GM20000 (cell line): ENCODE measurements around the gene CDC25C.

Source experiments
- DNase-seq: peaks from one replicate; pipeline ENCODE4 v3.0.0; 2012; ENCODE audit warnings: low spot score
- TF ChIP-seq, protein P1 (sequence below): IDR thresholded peaks from 2 replicates; pipeline ENCODE4 v1.5.1; 2012; ENCODE audit warnings: mild to moderate bottlenecking, control low read depth; ENCODE audit errors: extremely low read depth, missing control alignments

CDC25C gene

GRCh38 chr5:138331449-138332368, at the start of gene CDC25C:
TSS of gene CDC25C (minus strand) at chr5:138331804. CDS start at chr5:138331180, 624 bp downstream.
- DNase-seq: peak; percentile 94
- TF ChIP-seq, protein P1, sequence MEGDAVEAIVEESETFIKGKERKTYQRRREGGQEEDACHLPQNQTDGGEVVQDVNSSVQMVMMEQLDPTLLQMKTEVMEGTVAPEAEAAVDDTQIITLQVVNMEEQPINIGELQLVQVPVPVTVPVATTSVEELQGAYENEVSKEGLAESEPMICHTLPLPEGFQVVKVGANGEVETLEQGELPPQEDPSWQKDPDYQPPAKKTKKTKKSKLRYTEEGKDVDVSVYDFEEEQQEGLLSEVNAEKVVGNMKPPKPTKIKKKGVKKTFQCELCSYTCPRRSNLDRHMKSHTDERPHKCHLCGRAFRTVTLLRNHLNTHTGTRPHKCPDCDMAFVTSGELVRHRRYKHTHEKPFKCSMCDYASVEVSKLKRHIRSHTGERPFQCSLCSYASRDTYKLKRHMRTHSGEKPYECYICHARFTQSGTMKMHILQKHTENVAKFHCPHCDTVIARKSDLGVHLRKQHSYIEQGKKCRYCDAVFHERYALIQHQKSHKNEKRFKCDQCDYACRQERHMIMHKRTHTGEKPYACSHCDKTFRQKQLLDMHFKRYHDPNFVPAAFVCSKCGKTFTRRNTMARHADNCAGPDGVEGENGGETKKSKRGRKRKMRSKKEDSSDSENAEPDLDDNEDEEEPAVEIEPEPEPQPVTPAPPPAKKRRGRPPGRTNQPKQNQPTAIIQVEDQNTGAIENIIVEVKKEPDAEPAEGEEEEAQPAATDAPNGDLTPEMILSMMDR: no peak

DNA sequence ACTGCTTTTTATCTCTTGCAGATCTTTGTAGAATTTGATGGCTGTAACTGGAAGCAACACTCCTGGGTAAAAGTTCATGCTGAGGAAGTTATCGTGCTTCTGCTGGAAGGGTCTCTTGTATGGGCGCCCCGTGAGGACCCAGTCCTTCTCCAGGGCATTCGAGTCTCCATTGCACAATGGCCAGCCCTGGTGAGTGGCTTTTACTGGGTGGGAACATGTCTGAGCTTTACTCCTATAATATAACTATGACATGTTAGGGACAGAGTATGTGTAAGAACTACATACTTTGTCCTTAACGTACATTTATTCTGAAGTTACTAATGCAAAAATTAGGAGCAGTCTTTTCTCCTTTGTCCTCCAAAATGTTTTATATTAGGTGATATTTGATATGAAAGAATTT, 41.0 kb upstream of the CDC25C start:
- TF ChIP-seq, protein P1: no peak
- DNase-seq: no peak

DNA sequence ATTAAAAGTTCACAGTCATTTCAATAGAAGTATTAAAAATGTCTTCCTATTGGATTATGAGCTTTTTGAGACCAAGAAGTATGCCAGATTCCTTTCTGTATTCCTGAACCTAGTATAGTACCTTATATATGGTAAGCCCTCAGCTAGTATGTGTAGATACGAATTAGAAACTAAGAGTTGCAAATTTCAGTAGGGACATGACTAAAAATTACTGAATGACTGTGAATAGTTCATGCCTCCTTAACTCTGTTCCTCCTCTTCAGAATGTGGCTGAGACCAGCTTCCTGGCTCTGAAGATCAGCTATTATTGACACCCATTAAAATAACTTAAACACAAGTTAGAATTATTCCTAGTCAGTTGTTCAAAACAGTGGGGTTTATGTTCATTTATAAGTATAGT, 40.6 kb upstream of the CDC25C start:
- peak; percentile 34 for DNase-seq
- TF ChIP-seq, protein P1: no peak

DNA sequence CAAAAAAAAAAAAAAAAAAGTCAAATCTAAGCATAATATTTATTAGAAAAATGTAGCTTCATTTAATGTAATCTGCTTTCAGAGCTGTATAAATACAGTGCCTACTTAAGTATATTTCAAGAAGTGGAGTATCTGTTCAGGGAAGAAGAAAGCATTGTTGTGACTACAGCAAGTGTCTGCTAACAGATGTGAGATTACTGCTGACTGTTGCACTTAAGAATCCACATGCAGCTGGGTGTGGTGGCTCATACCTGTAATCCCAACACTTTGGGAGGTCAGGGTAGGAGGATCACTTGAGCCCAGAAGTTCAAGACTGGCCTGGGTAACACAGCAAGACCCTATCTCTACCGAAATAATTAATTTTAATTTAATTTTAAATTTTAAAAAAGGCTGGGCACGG, 39.9 kb upstream of the CDC25C start:
- TF ChIP-seq, protein P1: no peak
- no peak for DNase-seq

- no peak for DNase-seq
- TF ChIP-seq, protein P1: no peak
Measured at GRCh38 chr5:138370537-138370936, 38.9 kb upstream of the CDC25C start.

- TF ChIP-seq, protein P1: no peak
- DNase-seq: no peak
Measured at GRCh38 chr5:138369706-138370105, 38.1 kb upstream of the CDC25C start.

- no peak for DNase-seq
Measured at GRCh38 chr5:138369261-138369660, 37.7 kb upstream of the CDC25C start.

More at GRCh38 chr5:138369261-138369660, 37.7 kb upstream of the CDC25C start:
- TF ChIP-seq, protein P1: no peak
